ENCODE measurements around the gene GLUL. TPM values are rescaled to one million over a fixed set of nuclear protein-coding genes. Genes with fewer than 3 reads are reported as not detected.
"Not testable (repeated sequence)": the region's sequence is repeated elsewhere in the genome, so short reads cannot be mapped to it uniquely, and the experiment has no call there.

The GLUL gene
- total RNA-seq, 1 donor from 2014 or later: 5,065 TPM

DNA sequence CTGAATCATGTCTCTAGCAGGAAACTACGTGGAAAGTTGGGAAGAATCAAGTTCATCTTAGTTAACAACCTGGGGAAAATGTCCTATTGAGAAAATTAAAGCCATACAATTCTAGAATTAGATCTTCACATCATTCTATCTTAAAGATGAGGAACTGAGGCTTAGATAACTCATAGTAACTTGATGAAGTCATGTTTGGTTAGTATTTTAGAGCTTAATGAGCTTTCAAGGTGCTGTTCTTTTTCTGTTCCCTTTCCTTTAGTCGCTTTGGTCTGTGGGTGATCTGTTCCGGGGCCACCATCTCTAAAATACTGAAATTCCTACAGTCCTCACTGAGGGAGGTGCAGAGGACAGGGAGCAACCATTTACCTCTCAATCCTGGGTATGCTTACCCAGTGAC is 4.3 kb upstream of the GLUL start:
- DNase-seq (ENCODE audit: low spot score): no peak

DNA sequence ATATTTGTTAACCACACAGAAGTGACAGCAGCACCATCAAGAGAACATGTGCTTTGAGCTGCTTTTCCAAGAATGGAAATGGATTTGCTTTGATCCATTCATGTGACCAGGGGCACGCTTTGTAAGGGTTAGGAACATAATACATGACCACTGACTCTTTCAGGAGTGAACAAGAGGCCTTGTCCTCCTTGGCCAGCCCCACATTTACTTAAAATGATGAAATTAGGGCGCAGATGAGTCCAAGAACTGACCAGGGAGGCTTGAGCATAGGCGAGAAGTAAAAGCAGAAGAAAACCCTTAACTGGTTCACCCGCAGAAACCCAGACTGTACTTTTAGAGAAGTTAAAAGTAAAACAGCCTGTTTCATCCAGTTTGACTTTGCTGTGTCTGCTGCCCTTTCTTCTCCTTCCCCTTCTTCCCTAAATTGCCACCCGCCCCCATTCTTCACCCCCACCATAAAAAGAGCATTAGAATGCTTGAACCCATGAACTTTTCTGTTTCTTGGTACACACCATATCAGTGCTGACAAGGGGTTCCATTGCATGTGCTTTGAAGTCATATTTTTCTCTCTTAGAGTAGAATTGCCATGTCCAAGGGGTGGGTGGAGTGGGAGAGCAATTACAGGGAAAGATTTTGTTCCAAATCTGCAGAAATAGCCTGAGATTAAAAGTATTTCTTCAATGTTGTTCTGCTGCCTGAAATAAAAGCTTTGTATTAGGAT is 2.6 kb upstream of the GLUL start:
- DNase-seq (ENCODE audit: low spot score): no peak

DNA sequence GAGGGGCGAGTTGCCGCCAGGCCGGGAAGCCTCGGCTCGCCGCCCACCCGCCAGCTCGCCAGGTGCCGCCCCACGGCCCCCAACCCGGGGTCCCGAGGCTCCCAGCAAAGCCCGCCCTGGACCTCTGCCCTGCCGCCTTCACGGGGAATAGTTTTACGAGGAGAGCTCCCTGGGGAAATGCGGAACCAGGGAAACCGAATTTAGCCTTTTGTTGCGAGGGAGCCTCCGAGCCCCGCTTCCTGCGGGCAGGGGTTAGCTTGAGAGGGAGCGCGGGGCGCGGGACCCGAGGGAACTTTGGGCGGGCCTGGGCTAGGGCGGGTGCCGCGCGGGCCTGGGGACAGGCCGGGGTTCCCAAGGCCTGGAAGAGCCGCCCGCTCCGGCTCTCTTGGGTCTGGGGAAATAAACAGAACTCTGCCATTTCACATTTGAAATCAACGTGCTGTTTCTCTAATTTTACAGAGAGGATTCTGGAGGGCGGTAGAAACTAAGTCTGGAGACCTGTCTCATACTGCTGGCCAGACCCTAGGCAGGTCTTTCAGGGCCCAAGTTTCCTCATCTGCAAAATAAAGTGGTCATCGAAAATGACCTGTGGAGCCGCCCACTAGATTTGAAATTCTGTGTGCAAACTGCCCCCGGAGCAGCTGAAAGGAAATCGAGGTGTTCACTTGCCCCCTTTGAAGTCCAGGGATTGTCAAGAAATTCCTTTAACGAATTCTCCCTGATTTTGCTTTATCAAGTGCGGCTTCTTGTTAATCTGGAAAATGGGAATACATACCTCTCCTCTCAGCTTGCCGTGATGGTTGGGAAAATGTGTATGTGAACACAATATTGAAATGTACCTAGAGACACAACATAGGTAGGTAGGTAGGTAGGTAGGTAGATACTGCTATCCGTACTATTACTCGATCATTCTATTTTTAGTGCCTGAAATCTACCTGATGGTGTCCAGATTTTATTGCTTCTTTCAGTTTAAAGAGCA is 749 bp upstream of the GLUL start:
- no peak for DNase-seq (ENCODE audit: low spot score)

DNA sequence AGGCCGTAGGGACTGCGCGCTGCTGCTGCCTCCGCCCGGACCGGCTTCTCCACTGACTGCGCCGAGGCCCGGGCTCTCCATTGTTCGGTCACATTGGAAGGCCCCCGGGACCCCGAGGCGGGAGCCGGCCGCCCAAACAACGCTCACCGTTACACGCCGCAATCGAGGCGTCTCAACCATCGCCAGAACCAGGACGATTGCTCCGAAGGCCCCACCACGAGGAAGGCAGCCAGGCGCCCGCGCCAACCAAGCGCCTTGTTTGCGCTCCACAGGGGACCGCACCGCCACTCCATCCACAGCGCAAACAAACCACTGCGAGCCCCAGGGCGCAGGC is 595 bp downstream of the GLUL start:
- no peak for DNase-seq (ENCODE audit: low spot score)

DNA sequence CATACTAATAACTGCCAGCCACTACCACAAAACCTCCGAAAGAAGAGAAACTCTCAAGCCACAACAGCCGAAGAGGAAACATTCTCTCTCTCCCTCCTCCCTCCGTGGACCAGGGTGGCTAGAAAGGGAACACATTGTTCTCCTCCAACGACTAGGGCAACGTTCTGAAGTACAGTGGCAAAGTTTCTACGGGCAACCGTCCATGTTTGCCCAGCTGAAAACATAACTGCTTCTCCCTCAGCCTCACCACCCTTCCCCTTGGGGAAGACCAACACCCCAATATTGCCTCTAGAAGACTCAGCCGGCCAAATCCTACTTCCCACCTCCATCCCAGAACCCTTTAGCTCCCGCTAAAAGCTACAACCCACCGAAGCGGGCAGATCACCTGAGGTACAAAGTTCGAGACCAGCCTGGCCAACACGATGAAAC is 2.0 kb downstream of the GLUL start:
- no peak for DNase-seq (ENCODE audit: low spot score)

GRCh38 chr1:182388392-182389134 is 3.0 kb downstream of the GLUL start:
- DNase-seq (ENCODE audit: low spot score): no peak

DNA sequence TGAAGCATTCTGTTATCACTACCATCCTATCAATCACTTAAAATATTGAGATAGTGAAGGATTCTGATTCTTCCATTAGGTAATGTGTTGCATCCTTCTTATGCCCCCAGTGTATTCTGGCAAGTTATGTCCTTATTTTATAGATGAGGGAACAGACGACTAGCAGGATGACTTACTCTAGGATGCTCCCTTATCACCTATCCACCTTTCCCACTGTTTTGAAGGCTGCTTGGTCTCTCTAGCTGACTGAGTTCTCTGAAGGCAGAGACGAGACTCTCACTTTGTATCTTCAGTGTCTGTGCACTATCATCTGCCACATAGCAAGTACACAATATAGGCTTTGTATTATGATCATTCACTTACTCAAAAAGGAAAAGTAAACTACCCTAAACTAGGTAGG is 4.0 kb downstream of the GLUL start:
- DNase-seq (ENCODE audit: low spot score): no peak

- no peak for DNase-seq (ENCODE audit: low spot score)
Measured at GRCh38 chr1:182386980-182387379, 4.6 kb downstream of the GLUL start.

GRCh38 chr1:182385885-182386853 is 5.4 kb downstream of the GLUL start:
- no peak for DNase-seq (ENCODE audit: low spot score)

GRCh38 chr1:182384387-182384960 is 7.1 kb downstream of the GLUL start:
- no peak for DNase-seq (ENCODE audit: low spot score)

GRCh38 chr1:182383934-182384333 is 7.7 kb downstream of the GLUL start:
- DNase-seq (ENCODE audit: low spot score): no peak

DNA sequence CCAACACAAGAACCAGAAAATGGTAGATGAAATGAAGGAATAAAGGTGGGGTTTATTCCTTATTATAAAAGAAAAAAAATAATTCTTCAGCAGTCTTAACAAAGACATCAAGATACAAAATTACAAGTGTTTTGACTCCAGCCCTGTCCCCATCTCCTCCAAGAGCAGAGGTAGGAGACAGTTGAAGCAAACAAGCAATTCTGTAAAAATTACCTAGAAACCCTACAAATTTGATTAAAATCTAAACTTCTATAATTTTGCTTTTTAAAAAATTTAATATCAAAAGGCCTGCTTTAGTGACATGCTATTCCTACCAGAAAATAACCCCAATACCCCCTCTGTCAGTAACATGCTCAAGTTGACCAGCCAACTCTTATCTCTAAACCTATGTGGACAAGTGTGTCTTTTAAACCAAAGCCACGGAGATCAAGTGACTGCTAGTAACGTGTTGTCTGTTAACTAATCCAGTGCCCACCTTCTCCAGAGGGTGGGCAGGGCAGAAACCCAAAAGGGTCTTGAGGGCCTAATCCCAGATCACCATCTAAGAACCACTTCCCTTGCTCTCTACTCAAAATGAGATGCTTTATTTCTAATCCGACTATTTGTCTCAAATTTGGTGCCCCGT is 8.4 kb downstream of the GLUL start:
- DNase-seq (ENCODE audit: low spot score): no peak

- no peak for DNase-seq (ENCODE audit: low spot score)
Measured at GRCh38 chr1:182381962-182382819, 9.4 kb downstream of the GLUL start.

DNA sequence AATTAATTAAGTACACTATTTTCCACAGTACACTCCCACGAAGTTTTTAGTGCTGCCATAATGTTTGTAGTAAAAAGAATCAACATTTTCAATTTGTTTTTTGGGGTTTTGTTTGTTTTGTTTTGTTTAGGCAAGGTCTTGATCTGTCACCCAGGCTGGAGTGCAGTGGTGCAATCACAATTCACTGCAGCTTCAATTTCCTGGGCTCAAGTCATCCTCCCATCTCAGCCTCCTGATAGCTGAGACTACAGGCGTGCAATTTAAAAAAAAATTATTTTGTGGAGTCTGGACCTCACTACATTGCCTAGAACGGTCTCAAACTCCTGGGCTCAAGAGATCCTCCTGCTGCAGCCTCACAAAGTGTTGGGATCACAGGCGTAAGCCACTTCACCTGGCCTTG is 11.4 kb downstream of the GLUL start:
- DNase-seq (ENCODE audit: low spot score): no peak

DNA sequence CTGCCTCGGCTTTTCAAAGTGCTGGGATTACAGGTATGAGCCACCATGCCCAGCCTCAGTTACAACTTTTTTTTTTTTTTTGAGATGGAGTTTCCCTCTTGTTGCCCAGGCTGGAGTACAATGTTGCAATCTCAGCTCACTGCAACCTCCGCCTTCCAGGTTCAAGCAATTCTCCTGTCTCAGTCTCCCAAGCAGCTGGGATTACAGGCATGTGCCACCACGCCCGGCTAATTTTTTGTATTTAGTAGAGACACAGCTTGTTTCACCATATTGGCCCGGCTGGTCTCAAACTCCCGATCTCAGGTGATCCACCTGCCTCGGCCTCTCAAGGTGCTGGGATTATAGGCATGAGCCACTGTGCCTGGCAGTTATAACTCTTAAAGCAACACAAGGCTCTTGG is 11.8 kb downstream of the GLUL start:
- DNase-seq (ENCODE audit: low spot score): not testable (repeated sequence)

GRCh38 chr1:182376936-182377574 is 14.5 kb downstream of the GLUL start:
- DNase-seq (ENCODE audit: low spot score): no peak

DNA sequence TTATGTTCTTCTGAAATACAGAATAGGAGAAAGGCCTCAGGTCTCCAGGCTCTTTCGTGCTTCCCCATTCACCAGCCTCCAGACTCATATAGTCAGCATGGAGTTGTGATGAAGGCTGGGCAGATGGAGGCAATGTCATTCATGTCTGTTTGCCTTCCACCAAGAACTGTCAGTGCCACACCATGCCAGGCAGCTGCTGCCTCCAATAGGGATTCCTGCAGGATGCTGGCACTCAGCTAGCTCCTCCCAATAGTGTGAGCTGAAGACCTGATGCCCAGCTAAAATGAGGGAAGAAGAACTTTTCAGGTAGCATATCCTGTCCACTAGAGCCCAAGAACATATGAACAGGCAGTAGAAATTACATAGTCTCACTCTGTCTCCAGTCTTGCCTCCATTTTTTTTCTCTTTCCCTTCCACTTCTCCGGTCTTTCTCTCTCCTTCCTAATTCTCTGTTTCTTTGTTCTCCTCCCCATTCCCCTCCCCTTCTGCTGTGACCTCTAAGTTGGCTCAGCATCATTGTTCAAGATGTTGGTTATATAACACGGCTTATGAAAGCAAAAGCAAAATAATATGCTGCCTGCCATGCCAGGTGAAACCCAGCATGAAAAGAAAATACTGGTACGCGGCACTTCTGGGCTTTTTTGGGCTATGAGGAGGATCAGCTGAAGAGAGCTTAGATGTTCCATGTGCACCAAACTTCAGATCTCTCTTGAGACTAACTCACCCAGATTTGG is 17.3 kb downstream of the GLUL start:
- no peak for DNase-seq (ENCODE audit: low spot score)

DNA sequence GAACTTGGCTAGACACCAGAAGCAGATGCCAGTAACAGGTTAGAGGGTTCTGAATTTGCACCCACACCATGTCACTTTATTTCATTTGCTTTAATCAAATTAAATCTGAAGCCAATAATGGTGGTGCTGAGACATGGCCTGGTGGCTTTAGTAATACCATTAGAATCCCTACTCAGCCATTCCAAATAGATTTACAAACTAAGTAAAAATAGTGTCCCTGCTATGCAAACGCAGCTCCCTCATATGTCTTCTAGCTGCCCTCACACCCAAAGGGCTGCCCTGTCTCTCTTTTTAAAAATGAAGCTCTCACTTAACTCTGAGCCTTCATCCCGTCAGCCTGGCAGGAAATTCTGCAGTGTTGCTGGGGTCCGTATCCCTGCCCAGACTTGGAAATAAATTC is 21.1 kb downstream of the GLUL start:
- no peak for DNase-seq (ENCODE audit: low spot score)

Data from mesenteric fat pad (tissue), 1 donor.